Neural cell (in vitro differentiated cells): Measurements from ENCODE around the gene ATP1A1. TPM values are rescaled to one million over a fixed set of nuclear protein-coding genes. Genes with fewer than 3 reads are reported as not detected.

ENCODE experiments used
- H2AFZ ChIP-seq: fragments of 200-600, 300-800 bp; sonication (generic), shearing (Covaris generic); 2 replicates; pipeline ENCODE4 v1.6.0; 2014; ENCODE audit warnings: low read depth, mild to moderate bottlenecking, antibody characterized with exemption, low read length, moderate library complexity
- H3F3A ChIP-seq: fragments of 200-600 bp; shearing (Covaris generic); 2 replicates; pipeline ENCODE4 v1.6.1; 2016; ENCODE audit warnings: mild to moderate bottlenecking, moderate library complexity, mixed read lengths, antibody characterized with exemption, low read length; ENCODE audit not compliant: insufficient read depth, poor library complexity, severe bottlenecking
- H3K27ac ChIP-seq: fragments of 200-600, 300-800 bp; sonication (generic), shearing (Covaris generic); 2 replicates; pipeline ENCODE4 v1.5.1; 2014; ENCODE audit warnings: mild to moderate bottlenecking, low read length, moderate library complexity
- H3K27me3 ChIP-seq: fragments of 300-800, 200-600 bp; sonication (generic), shearing (Covaris generic); 2 replicates; pipeline ENCODE4 v1.6.0; 2014; ENCODE audit warnings: mild to moderate bottlenecking, low read depth, low read length, moderate library complexity; ENCODE audit not compliant: insufficient read depth
- H3K36me3 ChIP-seq: fragments of 300-800, 200-600 bp; sonication (generic), shearing (Covaris generic); 2 replicates; pipeline ENCODE4 v1.5.1; 2014; ENCODE audit warnings: mild to moderate bottlenecking, antibody characterized with exemption, low read length, moderate library complexity; ENCODE audit not compliant: insufficient read depth
- H3K4me2 ChIP-seq: fragments of 300-800, 200-600 bp; sonication (generic), shearing (Covaris generic); 2 replicates; pipeline ENCODE4 v1.6.0; 2014; ENCODE audit warnings: mild to moderate bottlenecking, low read length
- H3K4me3 ChIP-seq: fragments of 300-800, 200-600 bp; sonication (generic), shearing (Covaris generic); 2 replicates; pipeline ENCODE4 v1.5.1; 2014; ENCODE audit warnings: mild to moderate bottlenecking, low read length, moderate library complexity
- H3K79me2 ChIP-seq: fragments of 200-600 bp; shearing (Covaris generic); replicated peaks from 2 replicates; pipeline ENCODE4 v1.6.0; 2014; ENCODE audit warnings: mild to moderate bottlenecking, low read length, moderate library complexity; ENCODE audit not compliant: insufficient read depth
- H3K9ac ChIP-seq: fragments of 300-800, 200-600 bp; sonication (generic), shearing (Covaris generic); 2 replicates; pipeline ENCODE4 v1.6.1; 2016; ENCODE audit warnings: mild to moderate bottlenecking, low read length, mixed read lengths
- H3K9me2 ChIP-seq: fragments of 200-600 bp; shearing (Covaris generic); 2 replicates; pipeline ENCODE4 v1.6.1; 2016; ENCODE audit warnings: mild to moderate bottlenecking, low read length, mixed read lengths; ENCODE audit not compliant: insufficient read depth
- H3K9me3 ChIP-seq: fragments of 200-600, 300-800 bp; sonication (generic), shearing (Covaris generic); 2 replicates; pipeline ENCODE4 v1.6.1; 2016; ENCODE audit warnings: mild to moderate bottlenecking, mixed run types, low read length, moderate library complexity, mixed read lengths
- H4K20me1 ChIP-seq: fragments of 200-600 bp; shearing (Covaris generic); 2 replicates; pipeline ENCODE4 v1.6.1; 2016; ENCODE audit warnings: mild to moderate bottlenecking, mixed run types; ENCODE audit not compliant: insufficient read depth
- EP300 ChIP-seq: fragments of 450-650 bp; conservative IDR thresholded peaks from 2 replicates; pipeline ENCODE4 v1.6.1; 2014; ENCODE audit warnings: antibody characterized with exemption, mild to moderate bottlenecking, moderate library complexity; ENCODE audit not compliant: poor library complexity, severe bottlenecking
- EZH2 ChIP-seq: fragments of 200-600, 300-800 bp; shearing (Covaris generic), sonication (generic); IDR thresholded peaks from 2 replicates; pipeline ENCODE4 v1.6.1; 2014; ENCODE audit warnings: antibody characterized with exemption, low read length, borderline replicate concordance, mild to moderate bottlenecking; ENCODE audit not compliant: insufficient read depth, poor library complexity, severe bottlenecking
- MXI1 ChIP-seq: fragments of 450-650 bp; conservative IDR thresholded peaks from 2 replicates; pipeline ENCODE4 v1.6.1; 2014; ENCODE audit warnings: antibody characterized with exemption, mild to moderate bottlenecking; ENCODE audit not compliant: poor library complexity, severe bottlenecking
- POLR2AphosphoS5 ChIP-seq: IDR thresholded peaks from 2 replicates; pipeline ENCODE4 v1.6.1; 2012
- RAD21 ChIP-seq: fragments of 450-650 bp; conservative IDR thresholded peaks from 2 replicates; pipeline ENCODE4 v1.6.1; 2014; ENCODE audit warnings: antibody characterized with exemption, mild to moderate bottlenecking, moderate library complexity
- SMC3 ChIP-seq: fragments of 450-650 bp; conservative IDR thresholded peaks from 2 replicates; pipeline ENCODE4 v1.6.1; 2014; ENCODE audit warnings: antibody characterized with exemption, mild to moderate bottlenecking, moderate library complexity; ENCODE audit not compliant: poor library complexity
- TAF1 ChIP-seq: IDR thresholded peaks from 2 replicates; pipeline ENCODE4 v1.6.1; 2012; ENCODE audit warnings: low read depth
- polyA plus RNA-seq: library from polyadenylated mRNA; depleted of rRNA; stranded (reverse); fragments of >200 nt; gene quantifications from 2 replicates; pipeline ENCODE4 v1.2.3, GENCODE V29; 2014
- TF ChIP-seq, protein P1 (sequence below): fragments of 450-650 bp; IDR thresholded peaks from 2 replicates; pipeline ENCODE4 v1.5.1; 2014; ENCODE audit warnings: antibody characterized with exemption, mild to moderate bottlenecking, moderate library complexity; ENCODE audit not compliant: poor library complexity, severe bottlenecking
- TF ChIP-seq, protein P2 (sequence below): IDR thresholded peaks from 2 replicates; pipeline ENCODE4 v1.6.1; 2012; ENCODE audit warnings: borderline replicate concordance

Gene ATP1A1
- polyA plus RNA-seq, 1 donor from 2014 or later: 44.2 TPM

DNA sequence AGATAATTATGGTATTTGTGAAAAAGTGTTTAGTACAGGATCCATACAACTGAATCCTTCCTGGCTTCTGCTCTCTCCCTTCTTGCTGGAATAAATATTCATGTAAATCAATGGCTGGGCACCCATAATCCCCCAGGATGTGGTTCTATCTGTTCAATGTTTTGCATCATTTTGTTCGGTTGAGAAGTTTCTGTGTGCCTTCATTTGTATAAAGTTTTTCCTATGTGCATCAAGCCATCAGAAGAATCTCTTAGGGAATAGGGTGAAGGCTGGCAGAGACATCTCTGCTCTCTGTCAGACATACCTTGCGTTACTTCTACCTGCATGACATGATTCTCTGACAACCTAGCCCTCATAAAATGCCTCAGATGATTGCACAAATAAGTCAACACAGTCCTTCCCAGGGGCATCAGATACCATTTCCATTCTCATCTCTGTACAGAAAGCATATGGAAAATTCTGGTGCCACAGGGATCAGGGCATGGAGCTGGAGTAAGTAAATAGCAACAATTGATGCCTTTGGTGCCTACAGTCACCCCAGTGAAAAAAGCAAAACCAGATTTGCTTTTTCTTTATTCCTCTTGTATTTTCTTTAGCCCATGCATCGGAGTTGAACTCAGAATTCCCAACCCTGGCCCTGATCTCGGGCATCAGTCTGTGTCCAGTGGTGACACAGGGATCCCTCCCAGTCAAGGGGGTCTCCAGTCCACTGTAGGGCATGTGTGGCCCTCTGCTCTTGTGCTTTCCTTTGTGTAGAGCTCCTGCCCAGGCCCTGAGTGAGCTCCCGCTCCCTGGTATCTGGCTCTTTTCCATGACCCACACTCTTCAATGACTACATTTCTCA lies 39.7 kb upstream of the ATP1A1 start:
- Histone ChIP-seq H3K27ac (no peak overlapping the region), H3K4me2 (no peak overlapping the region), H3K9ac (no peak overlapping the region), H3K4me3 (no peak overlapping the region), H4K20me1 (no peaks in the 10 kb centered on the region), H3K9me2 (no peaks in the 10 kb centered on the region), H2AFZ (no peak overlapping the region), H3F3A (no peaks in the 10 kb centered on the region), H3K79me2 (no peaks in the 10 kb centered on the region), H3K36me3 (no peaks in the 10 kb centered on the region), H3K27me3 (no peaks in the 10 kb centered on the region), H3K9me3 (no peaks in the 10 kb centered on the region)
- TF ChIP-seq RAD21 (no peak), EP300 (no peak)
- TF ChIP-seq, protein P1, sequence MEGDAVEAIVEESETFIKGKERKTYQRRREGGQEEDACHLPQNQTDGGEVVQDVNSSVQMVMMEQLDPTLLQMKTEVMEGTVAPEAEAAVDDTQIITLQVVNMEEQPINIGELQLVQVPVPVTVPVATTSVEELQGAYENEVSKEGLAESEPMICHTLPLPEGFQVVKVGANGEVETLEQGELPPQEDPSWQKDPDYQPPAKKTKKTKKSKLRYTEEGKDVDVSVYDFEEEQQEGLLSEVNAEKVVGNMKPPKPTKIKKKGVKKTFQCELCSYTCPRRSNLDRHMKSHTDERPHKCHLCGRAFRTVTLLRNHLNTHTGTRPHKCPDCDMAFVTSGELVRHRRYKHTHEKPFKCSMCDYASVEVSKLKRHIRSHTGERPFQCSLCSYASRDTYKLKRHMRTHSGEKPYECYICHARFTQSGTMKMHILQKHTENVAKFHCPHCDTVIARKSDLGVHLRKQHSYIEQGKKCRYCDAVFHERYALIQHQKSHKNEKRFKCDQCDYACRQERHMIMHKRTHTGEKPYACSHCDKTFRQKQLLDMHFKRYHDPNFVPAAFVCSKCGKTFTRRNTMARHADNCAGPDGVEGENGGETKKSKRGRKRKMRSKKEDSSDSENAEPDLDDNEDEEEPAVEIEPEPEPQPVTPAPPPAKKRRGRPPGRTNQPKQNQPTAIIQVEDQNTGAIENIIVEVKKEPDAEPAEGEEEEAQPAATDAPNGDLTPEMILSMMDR: no peak
- TF ChIP-seq, protein P2, sequence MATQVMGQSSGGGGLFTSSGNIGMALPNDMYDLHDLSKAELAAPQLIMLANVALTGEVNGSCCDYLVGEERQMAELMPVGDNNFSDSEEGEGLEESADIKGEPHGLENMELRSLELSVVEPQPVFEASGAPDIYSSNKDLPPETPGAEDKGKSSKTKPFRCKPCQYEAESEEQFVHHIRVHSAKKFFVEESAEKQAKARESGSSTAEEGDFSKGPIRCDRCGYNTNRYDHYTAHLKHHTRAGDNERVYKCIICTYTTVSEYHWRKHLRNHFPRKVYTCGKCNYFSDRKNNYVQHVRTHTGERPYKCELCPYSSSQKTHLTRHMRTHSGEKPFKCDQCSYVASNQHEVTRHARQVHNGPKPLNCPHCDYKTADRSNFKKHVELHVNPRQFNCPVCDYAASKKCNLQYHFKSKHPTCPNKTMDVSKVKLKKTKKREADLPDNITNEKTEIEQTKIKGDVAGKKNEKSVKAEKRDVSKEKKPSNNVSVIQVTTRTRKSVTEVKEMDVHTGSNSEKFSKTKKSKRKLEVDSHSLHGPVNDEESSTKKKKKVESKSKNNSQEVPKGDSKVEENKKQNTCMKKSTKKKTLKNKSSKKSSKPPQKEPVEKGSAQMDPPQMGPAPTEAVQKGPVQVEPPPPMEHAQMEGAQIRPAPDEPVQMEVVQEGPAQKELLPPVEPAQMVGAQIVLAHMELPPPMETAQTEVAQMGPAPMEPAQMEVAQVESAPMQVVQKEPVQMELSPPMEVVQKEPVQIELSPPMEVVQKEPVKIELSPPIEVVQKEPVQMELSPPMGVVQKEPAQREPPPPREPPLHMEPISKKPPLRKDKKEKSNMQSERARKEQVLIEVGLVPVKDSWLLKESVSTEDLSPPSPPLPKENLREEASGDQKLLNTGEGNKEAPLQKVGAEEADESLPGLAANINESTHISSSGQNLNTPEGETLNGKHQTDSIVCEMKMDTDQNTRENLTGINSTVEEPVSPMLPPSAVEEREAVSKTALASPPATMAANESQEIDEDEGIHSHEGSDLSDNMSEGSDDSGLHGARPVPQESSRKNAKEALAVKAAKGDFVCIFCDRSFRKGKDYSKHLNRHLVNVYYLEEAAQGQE: no peak

DNA sequence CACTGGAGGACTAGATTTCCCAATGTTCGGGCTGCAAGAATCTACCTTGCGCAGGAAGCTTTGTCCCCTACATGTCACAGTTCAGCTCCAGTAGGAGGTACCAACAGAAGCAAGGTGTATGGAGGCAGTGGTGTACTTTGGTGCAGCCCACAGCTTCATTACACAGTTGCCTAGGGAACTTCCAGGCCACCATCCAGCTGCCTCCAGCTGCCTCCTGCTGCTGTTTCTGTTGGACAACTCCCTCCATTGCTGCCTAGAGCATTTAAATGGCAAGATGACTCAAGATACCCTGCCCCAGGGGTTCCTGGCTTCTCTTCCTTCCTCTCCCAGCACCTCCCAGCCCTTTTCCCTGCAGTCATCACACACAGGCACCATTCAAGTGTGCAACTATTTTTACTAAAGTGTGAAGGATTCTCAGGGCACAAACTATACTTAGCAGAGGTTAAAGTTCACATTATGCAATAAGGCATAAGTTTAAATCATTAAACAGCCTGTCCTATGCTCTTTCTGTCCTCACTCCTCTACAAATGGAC lies 39.0 kb upstream of the ATP1A1 start:
- no peak overlapping the region for H3K9ac ChIP-seq
- H3K27ac ChIP-seq: no peak overlapping the region
- no peak for TF ChIP-seq RAD21
- no peak for TF ChIP-seq MXI1
- no peak for TF ChIP-seq POLR2AphosphoS5
- TF ChIP-seq SMC3: no peak
- TF ChIP-seq, protein P1: no peak
- no peak for TF ChIP-seq TAF1
- TF ChIP-seq, protein P2: no peak
- no peak for TF ChIP-seq EZH2
- no peak for TF ChIP-seq EP300
- H3F3A ChIP-seq: no peaks in the 10 kb centered on the region
- H3K9me2 ChIP-seq: no peaks in the 10 kb centered on the region
- no peak overlapping the region for H3K4me2 ChIP-seq
- no peaks in the 10 kb centered on the region for H3K79me2 ChIP-seq
- H3K4me3 ChIP-seq: no peak overlapping the region
- no peaks in the 10 kb centered on the region for H3K36me3 ChIP-seq
- no peaks in the 10 kb centered on the region for H3K27me3 ChIP-seq
- H2AFZ ChIP-seq: no peak overlapping the region
- H3K9me3 ChIP-seq: no peaks in the 10 kb centered on the region
- H4K20me1 ChIP-seq: no peaks in the 10 kb centered on the region
